Measurements from ENCODE around the gene P2RX3.

- no peak for TF ChIP-seq POLR2AphosphoS5 (IDR thresholded peaks at IDR 0.05; ENCODE audit: low read depth, low read length)
- TF ChIP-seq, protein P1, sequence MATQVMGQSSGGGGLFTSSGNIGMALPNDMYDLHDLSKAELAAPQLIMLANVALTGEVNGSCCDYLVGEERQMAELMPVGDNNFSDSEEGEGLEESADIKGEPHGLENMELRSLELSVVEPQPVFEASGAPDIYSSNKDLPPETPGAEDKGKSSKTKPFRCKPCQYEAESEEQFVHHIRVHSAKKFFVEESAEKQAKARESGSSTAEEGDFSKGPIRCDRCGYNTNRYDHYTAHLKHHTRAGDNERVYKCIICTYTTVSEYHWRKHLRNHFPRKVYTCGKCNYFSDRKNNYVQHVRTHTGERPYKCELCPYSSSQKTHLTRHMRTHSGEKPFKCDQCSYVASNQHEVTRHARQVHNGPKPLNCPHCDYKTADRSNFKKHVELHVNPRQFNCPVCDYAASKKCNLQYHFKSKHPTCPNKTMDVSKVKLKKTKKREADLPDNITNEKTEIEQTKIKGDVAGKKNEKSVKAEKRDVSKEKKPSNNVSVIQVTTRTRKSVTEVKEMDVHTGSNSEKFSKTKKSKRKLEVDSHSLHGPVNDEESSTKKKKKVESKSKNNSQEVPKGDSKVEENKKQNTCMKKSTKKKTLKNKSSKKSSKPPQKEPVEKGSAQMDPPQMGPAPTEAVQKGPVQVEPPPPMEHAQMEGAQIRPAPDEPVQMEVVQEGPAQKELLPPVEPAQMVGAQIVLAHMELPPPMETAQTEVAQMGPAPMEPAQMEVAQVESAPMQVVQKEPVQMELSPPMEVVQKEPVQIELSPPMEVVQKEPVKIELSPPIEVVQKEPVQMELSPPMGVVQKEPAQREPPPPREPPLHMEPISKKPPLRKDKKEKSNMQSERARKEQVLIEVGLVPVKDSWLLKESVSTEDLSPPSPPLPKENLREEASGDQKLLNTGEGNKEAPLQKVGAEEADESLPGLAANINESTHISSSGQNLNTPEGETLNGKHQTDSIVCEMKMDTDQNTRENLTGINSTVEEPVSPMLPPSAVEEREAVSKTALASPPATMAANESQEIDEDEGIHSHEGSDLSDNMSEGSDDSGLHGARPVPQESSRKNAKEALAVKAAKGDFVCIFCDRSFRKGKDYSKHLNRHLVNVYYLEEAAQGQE (IDR thresholded peaks at IDR 0.05; ENCODE audit: insufficient read depth in 1 of 2, low read depth in 2 of 2, low read length in 2 of 2), result no peak
- no peak for TF ChIP-seq SIN3A (IDR thresholded peaks at IDR 0.05; ENCODE audit: borderline replicate concordance, insufficient read depth, low read length)
Observed at GRCh38 chr11:57419146-57419545, 81.0 kb downstream of the P2RX3 start.

Measured in PFSK-1 (cell line).